ENCODE data around the gene RTP3.

Gene RTP3

GRCh38 chr3:46497556-46498265, at the start of gene RTP3:
Gene RTP3 (plus strand): TSS chr3:46497976. CDS start chr3:46498063, 87 bp downstream.
- H3K4me3 ChIP-seq (ENCODE audit: low read depth, low read length), result no peak within 1 kb of the TSS
- no peak for TF ChIP-seq CTCF (IDR thresholded peaks at IDR 0.05; ENCODE audit: low read depth, low read length, missing control alignments)
- in situ Hi-C loops (cut with HindIII; ENCODE audit: low sequenced_read_pairs), result no loop called here
- no peak for DNase-seq (ENCODE audit: low read depth)

GRCh38 chr3:46448721-46449120, 49.1 kb upstream of the RTP3 start:
- no peak for TF ChIP-seq CTCF (IDR thresholded peaks at IDR 0.05; ENCODE audit: low read depth, low read length, missing control alignments)
- in situ Hi-C loops (cut with HindIII; ENCODE audit: low sequenced_read_pairs), result no loop called here
- DNase-seq (ENCODE audit: low read depth), result no peak
- no peak overlapping the region for H3K4me3 ChIP-seq (ENCODE audit: low read depth, low read length)

GRCh38 chr3:46449755-46450552, 47.8 kb upstream of the RTP3 start:
- TF ChIP-seq CTCF (IDR thresholded peaks at IDR 0.05; ENCODE audit: low read depth, low read length, missing control alignments), result peak; percentile 57
- no peak for DNase-seq (ENCODE audit: low read depth)
- in situ Hi-C loops (cut with HindIII; ENCODE audit: low sequenced_read_pairs), result no loop called here
- no peak overlapping the region for H3K4me3 ChIP-seq (ENCODE audit: low read depth, low read length)

GRCh38 chr3:46453526-46454208, 44.1 kb upstream of the RTP3 start:
- in situ Hi-C loops (cut with HindIII; ENCODE audit: low sequenced_read_pairs), result no loop called here
- H3K4me3 ChIP-seq (ENCODE audit: low read depth, low read length), result no peak overlapping the region
- TF ChIP-seq CTCF (IDR thresholded peaks at IDR 0.05; ENCODE audit: low read depth, low read length, missing control alignments), result no peak
- no peak for DNase-seq (ENCODE audit: low read depth)

GRCh38 chr3:46454209-46454595, 43.6 kb upstream of the RTP3 start:
- no peak for TF ChIP-seq CTCF (IDR thresholded peaks at IDR 0.05; ENCODE audit: low read depth, low read length, missing control alignments)
- no peak overlapping the region for H3K4me3 ChIP-seq (ENCODE audit: low read depth, low read length)
- no peak for DNase-seq (ENCODE audit: low read depth)
- in situ Hi-C loops (cut with HindIII; ENCODE audit: low sequenced_read_pairs), result no loop called here

- no peak for TF ChIP-seq CTCF (IDR thresholded peaks at IDR 0.05; ENCODE audit: low read depth, low read length, missing control alignments)
- no peak for DNase-seq (ENCODE audit: low read depth)
- H3K4me3 ChIP-seq (ENCODE audit: low read depth, low read length), result no peak overlapping the region
- in situ Hi-C loops (cut with HindIII; ENCODE audit: low sequenced_read_pairs), result no loop called here
Measured at GRCh38 chr3:46454606-46455005, 43.2 kb upstream of the RTP3 start.

All from astrocyte of the cerebellum (primary cell).